Heart left ventricle (tissue), 16 donors: ENCODE data around the gene CASD1. TPM values are rescaled to one million over a fixed set of nuclear protein-coding genes. Genes with fewer than 3 reads are reported as not detected.
A peak's percentile ranks its signal among the peaks of the same experiment; 100 is the strongest.

Experiments
- ATAC-seq, 4 donors: fragments of 200-7000 bp; cut with Tn5 transposase; one replicate each; pipeline ENCODE4 v1.9.1; 2020 to 2022; ENCODE audit warnings: moderate library complexity in 4 of 4, mild to moderate bottlenecking in 3 of 4, moderate number of reproducible peaks in 1 of 4
- DNase-seq, 5 donors: peaks; one replicate each; pipeline ENCODE4 v3.0.0-alpha.2; 2020
- H3K27ac ChIP-seq, 12 donors: fragments of 200-600 bp; sonication (generic) in 4 of 12; one replicate each; pipeline versions ENCODE4 v1.5.0 to v1.8.0; 2016 to 2022; ENCODE audit warnings: mild to moderate bottlenecking in 2 of 12
- H3K27me3 ChIP-seq, 9 donors: fragments of 200-600 bp; sonication (generic) in 2 of 9; one replicate each; pipeline versions ENCODE4 v1.5.1 to v1.8.0; 2016 to 2022; ENCODE audit warnings: mild to moderate bottlenecking in 3 of 9
- H3K36me3 ChIP-seq, 9 donors: fragments of 200-600 bp; sonication (generic) in 2 of 9; one replicate each; pipeline versions ENCODE4 v1.5.0 to v1.8.0; 2018 to 2022; ENCODE audit warnings: mild to moderate bottlenecking in 2 of 9
- H3K4me1 ChIP-seq, 12 donors: fragments of 200-600 bp; sonication (generic) in 4 of 12; one replicate each; pipeline versions ENCODE4 v1.5.0 to v1.8.0; 2016 to 2022; ENCODE audit warnings: mild to moderate bottlenecking in 3 of 12
- H3K4me3 ChIP-seq, 12 donors: fragments of 200-600 bp; sonication (generic) in 4 of 12; one replicate each; pipeline versions ENCODE4 v1.5.0 to v1.8.0; 2017 to 2022; ENCODE audit warnings: mild to moderate bottlenecking in 9 of 12, moderate library complexity in 4 of 12
- H3K9me3 ChIP-seq, 12 donors: fragments of 200-600 bp; sonication (generic) in 4 of 12; one replicate each; pipeline versions ENCODE4 v1.5.0 to v1.8.0; 2016 to 2022; ENCODE audit warnings: mild to moderate bottlenecking in 1 of 12
- CTCF ChIP-seq, 12 donors: fragments of 200-600 bp; sonication (generic) in 4 of 12; IDR thresholded peaks; one replicate each; pipeline versions ENCODE4 v1.5.0 to v1.8.0; 2018 to 2022; ENCODE audit warnings: antibody characterized with exemption in 12 of 12, mild to moderate bottlenecking in 5 of 12
- POLR2A ChIP-seq, 2 donors: fragments of 450-650 bp; IDR thresholded peaks; one replicate each; pipeline ENCODE4 v1.6.1; 2017; ENCODE audit warnings: antibody characterized with exemption in 2 of 2, mild to moderate bottlenecking in 2 of 2, moderate library complexity in 2 of 2
- WGBS, 4 donors: extraction: QIAGEN DNeasy Blood & Tissue Kit in 2 of 4; methylation state at CpG; one replicate each; pipeline versions ENCODE4 v1.1.5 to v1.1.7; 2013 to 2018; 5-methylcytosine and 5-hydroxymethylcytosine counted together
- intact Hi-C, 10 donors: fragments of 100-400 bp; cut with DNase I; formaldehyde crosslinking; loops; one replicate each; pipeline versions ENCODE4 v1.11.1 to v1.14.2; 2022
- long read RNA-seq, 3 donors: library from polyadenylated mRNA; unstranded; transcript quantifications; one replicate each; pipeline ENCODE4 v2.0.0, GENCODE V29; 2020 to 2021
- polyA plus RNA-seq, 2 donors: library from polyadenylated mRNA; stranded (reverse); fragments of 200-250 nt; gene quantifications; one replicate each; pipeline ENCODE4 v1.2.3, GENCODE V29; 2013
- total RNA-seq, 9 donors: library from RNA; depleted of rRNA in 2 of 9; stranded (reverse); fragments of >200 nt in 2 of 9; fragmentation: NEBNext Ultra II Directional in 3 of 9; extraction: Animal tissue kit (Norgen Biotek cat#: 25700) in 3 of 9; gene quantifications; one replicate each; pipeline versions ENCODE4 v1.1.0 to v1.2.4, GENCODE V29; 2016 to 2023
- donor health status: ischemic (EF 13 %, LVEDD 7.1; RV severe dilation, severe dysfunction).
- donor health status: healthy with polysubstance abuse.
- donor health status: DM: no; HTN: yes; CAD: no.
- donor health status: DM: no; HTN: no; CAD: no.
- donor health status: ischemic (EF 25% LVEDD 6.9; RV normal size, moderate dysfunction).
- donor health status: ischemic (EF 25% LVEDD 5.7; RV mildly dilated, moderate dysfunction).
- donor health status: healthy.
- donor health status: DM: yes; HTN: yes; CAD: no.
- donor health status: ischemic (EF 35%, LVEDD 5.7; RV mildly dilated, moderate dysfunction).
- donor health status: nonischemic (EF 11% LVEDD 7.7; RV severe dilation, severe dysfunction).
- donor health status: DM: yes; HTN: yes; CAD: no.
- donor health status: PGD.
- donor health status: ischemic (EF 29% LVEDD 5.4; RV normal size, mild dysfunction).
- donor health status: nonischemic (EF 23%, LVEDD 6.1; RV moderate dilation, normal function).

CASD1 gene
- total RNA-seq: 10 to 100 TPM; 14.3 to 24.3 (median 17.2) TPM
- 10 to 100 TPM in 1 of 2 donors, 1 to 10 TPM in 1; 9.5 to 12.1 TPM for polyA plus RNA-seq
- long read RNA-seq, donor 1, transcript CASD1-201 (18 exons, 3,942 nt): major isoform, 15 of 25 reads
- long read RNA-seq, donor 1, partial matches to known transcripts: 7 of 25 reads
- long read RNA-seq, donor 1, other reads (novel, unspliced or antisense): 2 of 25 reads
- long read RNA-seq, donor 2, transcript CASD1-205 (3 exons, 2,263 nt): major isoform, 6 of 11 reads
- long read RNA-seq, donor 2, partial matches to known transcripts: 2 of 11 reads
- long read RNA-seq, donor 2, other reads (novel, unspliced or antisense): 0 of 11 reads
- long read RNA-seq, donor 3, transcript CASD1-201 (18 exons, 3,942 nt): major isoform, 17 of 24 reads
- long read RNA-seq, donor 3, partial matches to known transcripts: 5 of 24 reads
- long read RNA-seq, donor 3, other reads (novel, unspliced or antisense): 2 of 24 reads

DNA sequence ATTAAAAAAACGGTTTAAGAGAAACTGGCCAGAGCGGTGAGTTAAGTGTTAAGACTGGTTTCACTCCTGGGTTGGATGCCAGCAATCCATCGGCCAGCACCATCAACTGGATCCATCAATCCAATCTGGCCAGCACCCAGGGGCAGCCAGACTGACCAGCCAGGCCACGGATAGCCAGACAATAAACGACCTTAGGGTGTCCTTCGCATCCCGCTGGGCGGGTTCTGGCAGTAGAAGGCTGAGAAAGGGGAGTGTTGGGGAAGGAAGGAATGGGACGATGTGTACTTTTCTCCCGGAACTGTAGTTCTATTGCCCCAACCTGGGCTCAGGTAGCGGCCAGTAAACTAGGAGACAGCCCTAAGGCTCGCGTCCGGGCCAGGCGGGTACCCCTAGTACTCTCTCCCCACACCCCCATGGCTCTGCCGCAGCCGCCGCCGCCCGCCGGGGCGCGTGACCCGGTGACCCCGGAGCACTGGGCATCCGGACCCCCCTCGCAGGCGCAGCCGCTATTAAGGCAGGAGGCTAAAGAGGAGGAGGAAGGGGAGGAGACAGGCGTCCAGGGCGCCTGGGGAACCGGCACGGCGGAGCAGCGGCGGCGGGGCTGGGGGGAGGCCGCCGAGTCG is at the start of gene CASD1:
CASD1 (plus strand) TSS at position 546 of the 623 bp plus-strand sequence. CDS start 276 bp downstream, outside the sequence.
- ATAC-seq: peak; percentile 56 to 87 (median 81)
- H3K27me3 ChIP-seq: no peaks in the 10 kb centered on the region
- no peaks in the 10 kb centered on the region for H3K36me3 ChIP-seq
- DNase-seq: peak; percentile 67 to 82 (median 73)
- TF ChIP-seq CTCF (IDR thresholded peaks at IDR 0.05): no peak
- TF ChIP-seq POLR2A (IDR thresholded peaks at IDR 0.05): no peak
- intact Hi-C loops: loop anchor here in 2 of 10 donors (5.0 kb wide), 2 partner anchors 57 to 148 kb away; partner anchors contain the start of gene SGCE (in 1 of the 2)
- H3K27ac ChIP-seq: peak within 1 kb of the TSS; percentile 89 to 98 (median 93)
- H3K4me3 ChIP-seq: peak within 1 kb of the TSS; percentile 78 to 98 (median 90)
- 5 to 21% (median 5%) methylated on average over 12 to 40 of the region's 40 CpGs for WGBS, 4 donors
- H3K4me1 ChIP-seq: peaks cover 0 to 45% (median 22%) of the 10 kb centered on the region in 12 donors
- H3K9me3 ChIP-seq: no peaks in the 10 kb centered on the region

GRCh38 chr7:94466516-94466915 is 43.1 kb upstream of the CASD1 start:
- intact Hi-C loops: no loop called here
- TF ChIP-seq POLR2A (IDR thresholded peaks at IDR 0.05) (no peak), CTCF (IDR thresholded peaks at IDR 0.05) (no peak)
- DNase-seq: no peak
- WGBS, 4 donors: 64 to 82% (median 66%) methylated on average over 1 of the region's 1 CpG
- no peak overlapping the region for H3K27ac ChIP-seq
- H3K4me1 ChIP-seq: no peaks in the 10 kb centered on the region
- H3K4me3 ChIP-seq: no peak overlapping the region
- no peak for ATAC-seq
- H3K27me3 ChIP-seq: no peaks in the 10 kb centered on the region
- peaks cover 0 to 10% (median 6%) of the 10 kb centered on the region in 12 donors for H3K9me3 ChIP-seq
- no peaks in the 10 kb centered on the region for H3K36me3 ChIP-seq

GRCh38 chr7:94471604-94472003 is 38.0 kb upstream of the CASD1 start:
- H3K4me3 ChIP-seq: no peak overlapping the region
- ATAC-seq (no peak), DNase-seq (no peak)
- H3K4me1 ChIP-seq: no peaks in the 10 kb centered on the region
- H3K27me3 ChIP-seq: no peaks in the 10 kb centered on the region
- intact Hi-C loops: no loop called here
- TF ChIP-seq CTCF (IDR thresholded peaks at IDR 0.05) (no peak), POLR2A (IDR thresholded peaks at IDR 0.05) (no peak)
- H3K36me3 ChIP-seq: no peaks in the 10 kb centered on the region
- H3K27ac ChIP-seq: no peak overlapping the region
- WGBS, 4 donors: 84 to 92% (median 90%) methylated on average over 2 of the region's 2 CpGs
- H3K9me3 ChIP-seq: peaks cover 0 to 21% (median 8%) of the 10 kb centered on the region in 12 donors

DNA sequence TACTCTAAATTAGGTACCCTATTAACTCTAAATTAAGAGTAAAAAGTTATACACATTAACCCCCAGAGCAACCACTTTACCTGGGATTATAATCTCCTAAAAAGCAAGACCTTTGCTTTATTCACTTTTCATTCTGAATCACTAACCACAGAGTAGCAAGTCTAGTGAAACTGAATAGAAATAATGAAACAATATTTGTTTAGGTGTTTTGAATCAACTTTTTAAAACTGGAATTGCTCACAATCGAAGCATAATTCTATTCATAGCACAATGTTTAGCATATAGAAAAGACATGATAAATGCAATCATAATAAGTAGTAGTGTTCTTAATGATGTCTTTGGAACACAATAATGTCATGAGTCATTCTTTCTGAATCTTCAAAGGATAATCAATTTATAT is 37.0 kb upstream of the CASD1 start:
- ATAC-seq: no peak
- Histone ChIP-seq H3K27me3 (no peaks in the 10 kb centered on the region), H3K27ac (no peak overlapping the region), H3K9me3 (peaks cover 0 to 21% (median 8%) of the 10 kb centered on the region in 12 donors), H3K4me1 (no peaks in the 10 kb centered on the region), H3K36me3 (no peaks in the 10 kb centered on the region), H3K4me3 (no peak overlapping the region)
- DNase-seq: no peak
- no peak for TF ChIP-seq POLR2A (IDR thresholded peaks at IDR 0.05)
- TF ChIP-seq CTCF (IDR thresholded peaks at IDR 0.05): no peak
- intact Hi-C loops: no loop called here
- 85 to 92% (median 87%) methylated on average over 1 of the region's 1 CpG for WGBS, 4 donors
